Retina (tissue), 1 donor: ENCODE measurements around the gene AKT1S1.

ENCODE experiments used
- DNase-seq: peaks from one replicate; pipeline ENCODE4 v3.0.0-alpha.2; 2016

The AKT1S1 gene

DNA sequence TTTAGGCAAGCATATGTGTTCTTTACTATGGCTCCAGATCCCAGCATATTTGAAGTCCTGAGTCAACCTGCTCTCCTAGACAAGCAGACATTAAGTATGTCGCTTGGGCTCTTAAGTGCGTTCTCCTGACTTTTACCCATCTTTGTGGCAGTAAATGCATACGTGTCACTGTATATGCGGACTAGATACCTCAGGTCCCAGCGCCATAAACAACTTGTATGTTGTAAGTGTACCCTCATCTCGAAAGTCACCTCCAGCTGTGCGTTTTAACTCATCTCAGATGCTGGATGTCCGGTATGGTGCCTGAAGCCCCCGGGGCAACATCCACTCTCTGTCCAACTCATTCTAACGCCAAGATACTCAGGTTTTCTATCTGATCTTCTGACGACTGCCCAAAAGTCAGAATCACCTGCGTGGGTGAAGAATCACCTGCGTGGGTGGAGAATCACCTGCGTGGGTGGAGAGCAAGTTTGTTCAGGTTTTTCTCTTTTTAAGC, 24.5 kb downstream of the AKT1S1 start:
- DNase-seq: no peak

DNA sequence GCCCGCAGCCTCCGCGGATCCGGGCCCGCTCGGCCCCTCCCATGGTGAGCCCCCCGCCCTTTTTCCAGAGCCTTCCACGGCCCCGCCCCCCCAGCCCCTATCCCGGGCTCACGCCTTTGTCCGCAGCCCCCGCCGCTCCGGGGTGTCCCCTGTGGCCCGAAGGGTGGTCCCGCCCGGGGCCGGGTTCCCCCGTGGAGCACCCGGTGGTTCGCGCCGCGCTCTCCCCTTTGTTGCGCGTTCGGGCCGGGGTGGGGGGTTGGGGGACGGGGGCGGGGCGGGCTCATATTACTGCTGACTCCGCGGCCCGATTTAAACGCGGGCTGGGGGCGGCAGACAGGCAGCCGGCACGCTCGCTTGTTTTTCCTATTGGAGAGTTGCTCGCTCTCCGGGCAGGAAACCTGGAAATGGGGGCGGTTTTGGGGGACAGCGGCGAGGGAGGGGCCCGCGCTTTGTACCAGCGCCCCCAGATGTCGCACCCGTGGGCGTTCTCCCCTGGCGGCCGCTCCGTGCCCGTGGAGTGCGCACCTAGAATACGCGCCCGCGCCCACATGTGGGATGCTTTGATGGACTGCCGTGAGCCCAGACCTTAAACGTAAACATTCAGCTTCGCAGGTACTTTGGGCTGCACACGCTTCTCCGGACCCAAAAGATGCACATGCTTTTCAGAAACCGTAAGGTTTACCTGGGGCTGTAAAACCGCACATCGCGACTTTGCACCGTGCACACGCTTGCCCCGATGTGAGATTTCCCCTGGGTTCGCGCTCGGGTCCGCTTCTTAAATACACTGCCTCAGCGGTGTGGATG, 25.5 kb downstream of the AKT1S1 start:
- no peak for DNase-seq

DNA sequence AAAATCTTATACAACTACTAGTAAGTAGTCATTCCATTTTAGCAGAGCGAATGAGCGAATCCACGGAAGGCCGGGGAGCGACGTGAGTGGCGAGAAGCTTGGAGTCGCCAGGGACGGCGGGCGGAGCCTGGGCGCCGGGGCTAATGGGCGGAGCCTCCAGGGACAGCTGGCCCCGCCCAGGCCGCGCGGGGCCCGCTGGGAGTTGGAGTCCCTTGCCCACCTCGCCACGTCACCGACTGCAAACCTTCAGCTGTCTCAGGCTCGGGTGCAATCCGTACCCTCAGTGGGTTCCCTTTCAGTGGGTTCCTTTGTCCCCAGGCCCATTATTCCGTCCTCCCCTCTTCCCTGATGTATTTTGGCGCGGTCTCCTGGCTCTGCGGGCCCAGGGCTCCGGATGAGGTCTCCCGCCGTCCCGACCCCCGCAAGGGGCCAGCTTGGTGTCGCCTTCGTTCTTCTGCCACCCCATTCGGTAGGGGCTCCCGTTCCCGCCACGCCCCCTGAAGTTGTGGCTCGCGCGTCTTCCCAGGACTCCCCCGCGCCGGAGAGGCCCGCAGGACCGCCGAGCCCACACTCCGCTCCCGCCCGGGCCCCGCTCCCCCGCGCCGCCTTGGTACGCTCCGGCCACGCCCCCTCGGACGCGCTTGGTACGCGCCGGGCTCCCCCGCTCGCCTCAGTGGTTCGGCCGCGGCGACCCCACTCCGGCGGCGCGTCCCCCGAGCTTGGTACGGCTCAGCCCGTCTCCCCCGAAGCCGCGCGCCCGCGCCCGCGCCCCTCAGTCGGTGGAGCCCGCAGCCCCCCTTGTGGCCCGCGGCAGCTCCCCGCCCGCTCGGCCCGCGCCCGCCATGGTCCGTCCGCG, 26.4 kb downstream of the AKT1S1 start, which contains the start of gene PTOV1:
PTOV1 (plus strand) TSS at position 673 of the 856 bp plus-strand sequence.
- peak; percentile 98 for DNase-seq

DNA sequence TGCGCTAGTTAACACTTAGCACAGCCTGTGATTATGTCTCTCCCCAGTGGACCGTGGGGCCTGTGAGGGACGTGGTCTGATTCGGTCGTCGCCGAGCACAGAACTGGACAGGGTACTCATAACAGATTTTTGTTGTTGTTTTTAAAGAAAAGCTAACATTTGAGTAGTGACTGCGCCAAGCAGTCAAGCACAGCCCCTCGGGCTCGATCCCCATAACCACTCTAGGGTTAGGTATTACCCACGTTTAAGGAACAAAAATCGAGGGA, 27.0 kb downstream of the AKT1S1 start:
- no peak for DNase-seq

DNA sequence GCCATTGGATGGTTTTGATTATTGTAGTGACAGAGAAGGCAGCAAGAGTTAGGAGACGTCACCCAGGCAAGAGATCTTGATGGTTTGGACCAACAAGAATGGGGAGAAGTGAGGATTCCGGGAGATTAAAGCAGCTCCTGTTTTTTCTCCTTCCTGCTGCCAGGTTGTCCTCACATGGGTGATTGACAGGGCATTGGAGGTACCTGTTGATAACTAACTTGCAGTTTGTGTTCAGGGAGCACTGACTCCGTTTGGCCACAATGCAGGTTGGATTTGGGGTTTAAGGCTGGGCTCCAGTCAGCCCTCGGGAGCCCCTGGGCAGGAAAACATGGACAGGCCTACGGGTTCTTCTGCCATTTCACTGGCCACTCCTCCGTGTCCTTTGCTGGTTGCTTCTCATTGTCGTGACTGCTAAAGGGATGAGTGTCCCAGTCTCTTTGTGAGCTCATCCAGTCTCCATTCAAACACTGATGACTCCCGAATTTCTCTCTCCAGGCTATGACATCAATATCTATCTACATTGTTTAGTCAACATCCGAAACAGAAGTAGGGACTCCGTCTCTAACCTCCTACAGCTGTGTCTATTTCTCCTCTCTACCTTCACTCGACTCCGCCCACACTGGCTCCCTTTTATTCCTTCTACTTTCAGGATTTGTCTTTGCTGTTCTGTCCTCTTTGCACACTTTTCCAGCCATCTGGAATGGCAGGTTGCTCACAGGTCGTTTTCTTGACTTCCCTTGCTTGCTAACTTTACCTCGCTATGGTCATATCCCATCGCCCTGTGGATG, 27.5 kb downstream of the AKT1S1 start:
- DNase-seq: no peak

DNA sequence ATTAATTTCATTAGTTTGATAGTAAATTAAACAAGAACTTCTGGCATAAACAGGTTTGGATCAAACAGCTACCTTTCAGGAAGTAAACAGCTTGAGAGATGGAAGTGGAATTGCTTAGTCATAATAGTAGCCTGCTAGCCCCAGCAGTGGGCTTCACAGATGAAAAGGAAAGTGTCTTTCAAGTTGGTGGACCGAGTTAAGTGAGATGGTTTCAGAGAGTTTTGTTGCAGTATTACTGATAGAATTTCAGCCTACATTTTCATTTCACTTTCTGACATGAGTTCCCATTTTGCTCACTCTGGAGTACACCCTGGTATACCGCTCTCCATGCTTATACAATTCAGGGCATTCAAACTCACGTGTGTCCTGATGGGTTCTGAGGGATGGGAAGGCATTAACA, 28.2 kb downstream of the AKT1S1 start:
- DNase-seq: no peak

DNA sequence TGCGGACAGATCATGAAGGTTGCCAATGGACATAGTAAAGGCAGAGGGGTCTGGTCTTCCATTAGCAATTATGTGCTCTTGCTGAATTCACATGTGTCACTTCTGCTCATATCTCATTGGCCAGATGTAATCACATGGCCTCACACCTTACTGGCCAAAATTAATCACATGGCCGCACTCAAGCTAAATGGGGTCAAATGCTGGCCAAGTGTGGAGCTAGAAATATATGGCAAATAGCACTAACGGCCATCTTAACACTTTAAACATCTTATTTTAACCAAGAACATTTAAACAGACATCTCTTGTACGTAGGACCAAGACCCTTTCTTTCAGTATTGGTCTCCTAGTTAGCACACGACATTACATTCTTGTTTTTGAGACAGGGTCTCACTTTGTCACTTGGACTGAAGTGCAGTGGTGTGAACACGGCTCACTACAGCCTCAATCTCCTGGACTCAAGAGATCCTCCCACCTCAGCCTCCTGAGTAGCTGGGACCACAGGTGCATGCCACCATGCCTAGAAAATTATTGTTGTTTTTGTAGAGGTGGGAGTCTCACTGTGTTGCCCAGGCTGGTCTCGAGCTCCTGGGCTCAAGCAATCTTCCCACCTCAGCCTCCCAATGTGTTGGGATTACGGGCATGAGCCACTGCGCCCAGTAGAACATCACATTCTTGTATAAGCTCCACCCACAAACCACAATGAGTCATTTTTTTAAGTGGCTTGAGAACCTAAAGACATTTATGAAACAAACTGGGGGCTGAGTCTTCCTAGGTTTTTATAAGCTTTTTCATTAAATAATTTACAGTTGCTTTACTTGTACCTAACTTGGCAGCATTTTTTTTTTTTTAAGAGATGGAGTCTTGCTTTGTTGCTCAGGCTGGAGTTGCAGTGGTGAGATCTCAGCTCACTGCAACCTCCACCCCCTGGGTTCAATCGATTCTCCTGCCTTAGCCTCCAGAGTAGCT, 29.1 kb downstream of the AKT1S1 start:
- no peak for DNase-seq

DNA sequence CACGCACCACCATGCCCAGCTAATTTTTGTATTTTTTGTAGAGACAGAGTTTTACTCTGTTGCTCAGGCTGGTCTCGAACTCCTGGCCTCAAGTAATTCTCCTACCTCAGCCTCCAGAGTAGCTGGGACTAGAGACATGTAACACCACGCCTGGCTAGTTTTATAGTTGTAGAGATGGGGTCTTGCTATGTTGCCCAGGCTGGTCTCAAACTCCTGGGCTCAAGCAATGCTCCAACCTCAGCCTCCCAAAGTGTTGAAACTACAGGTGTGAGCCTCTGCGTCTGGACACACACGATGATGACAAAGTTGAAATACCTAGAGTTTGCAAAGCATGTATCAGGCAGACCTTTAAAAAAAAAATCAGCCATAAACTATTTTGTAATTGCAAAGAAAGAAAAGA, 30.7 kb downstream of the AKT1S1 start:
- no peak for DNase-seq

DNA sequence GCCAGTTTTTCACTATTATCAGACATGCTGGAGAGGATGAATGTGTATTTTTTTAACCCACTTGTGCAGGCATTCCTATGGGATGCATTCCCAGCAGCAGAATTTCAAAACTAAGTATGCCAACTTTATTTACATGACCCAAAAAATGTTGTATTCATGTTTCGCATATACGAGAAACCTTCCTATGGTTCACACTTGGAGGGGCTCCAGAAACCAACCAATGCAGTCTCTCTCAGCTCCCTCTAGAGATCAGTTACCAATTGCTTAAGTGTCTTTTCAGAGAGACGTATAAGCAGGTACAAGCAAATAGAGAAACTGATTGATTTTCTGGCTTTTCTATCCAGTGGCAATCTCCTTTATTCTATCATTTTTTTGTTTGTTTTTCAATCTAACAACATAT, 31.7 kb downstream of the AKT1S1 start:
- no peak for DNase-seq

DNA sequence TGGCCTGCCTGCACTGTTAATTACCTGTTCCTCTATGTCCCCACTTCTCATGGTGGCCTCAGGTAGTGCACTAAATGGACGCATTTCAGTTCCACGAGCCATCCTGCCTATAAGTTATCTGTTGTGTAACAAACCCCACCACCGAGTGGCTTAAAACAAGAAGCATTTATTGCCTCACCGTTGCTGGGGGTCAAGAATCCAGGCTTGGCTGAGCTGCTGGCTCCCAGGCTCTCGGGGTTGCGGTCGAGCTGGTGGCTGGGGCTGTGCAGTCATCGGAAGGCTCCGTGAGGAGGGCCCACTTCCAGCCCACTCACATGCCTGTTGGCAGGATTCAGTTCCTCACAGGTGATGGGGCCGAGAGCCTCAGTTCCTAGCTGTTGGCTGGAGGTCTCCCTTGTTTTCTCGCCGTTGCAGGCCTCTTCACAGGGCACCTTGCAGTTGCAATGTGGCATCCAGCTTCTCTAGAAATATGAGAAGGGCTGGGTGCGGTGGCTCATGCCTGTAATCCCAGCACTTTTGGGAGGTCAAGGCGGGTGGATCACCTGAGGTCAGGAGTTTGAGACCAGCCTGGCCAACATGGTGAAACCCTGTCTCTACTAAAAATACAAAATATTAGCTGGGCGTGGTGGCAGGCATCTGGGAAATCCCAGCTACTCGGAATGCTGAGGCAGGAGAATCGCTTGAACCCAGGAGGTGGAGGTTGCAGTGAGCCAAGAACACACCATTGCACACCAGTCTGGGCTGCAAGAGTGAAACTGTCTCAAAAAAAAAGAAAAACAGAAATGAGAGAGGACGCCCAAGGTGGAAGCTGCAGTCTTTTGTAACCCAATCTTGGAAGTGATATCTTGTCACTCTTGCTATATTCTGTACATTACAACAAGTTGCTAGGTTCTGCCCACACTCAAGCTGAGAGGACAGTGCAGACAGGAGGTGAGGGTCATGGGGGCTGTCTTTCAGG, 32.7 kb downstream of the AKT1S1 start:
- no peak for DNase-seq

DNA sequence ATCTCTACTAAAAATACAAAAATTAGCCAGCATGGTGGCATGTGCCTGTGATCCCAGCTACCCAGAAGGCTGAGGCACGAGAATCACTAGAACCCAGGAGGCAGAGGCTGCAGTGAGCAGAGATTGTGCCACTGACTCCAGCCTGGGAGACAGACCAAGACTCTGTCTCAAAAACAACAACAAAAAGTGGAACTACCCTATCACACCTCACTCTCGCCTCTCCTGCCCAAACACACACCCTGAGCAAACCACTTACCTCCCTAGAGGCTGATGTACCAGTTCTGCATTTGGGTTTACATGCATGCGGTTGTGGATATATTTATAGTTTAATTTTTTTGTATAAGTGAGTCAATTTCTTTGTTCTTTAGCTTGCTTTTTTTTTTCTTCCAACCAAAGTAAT, 33.9 kb downstream of the AKT1S1 start:
- DNase-seq: no peak

DNA sequence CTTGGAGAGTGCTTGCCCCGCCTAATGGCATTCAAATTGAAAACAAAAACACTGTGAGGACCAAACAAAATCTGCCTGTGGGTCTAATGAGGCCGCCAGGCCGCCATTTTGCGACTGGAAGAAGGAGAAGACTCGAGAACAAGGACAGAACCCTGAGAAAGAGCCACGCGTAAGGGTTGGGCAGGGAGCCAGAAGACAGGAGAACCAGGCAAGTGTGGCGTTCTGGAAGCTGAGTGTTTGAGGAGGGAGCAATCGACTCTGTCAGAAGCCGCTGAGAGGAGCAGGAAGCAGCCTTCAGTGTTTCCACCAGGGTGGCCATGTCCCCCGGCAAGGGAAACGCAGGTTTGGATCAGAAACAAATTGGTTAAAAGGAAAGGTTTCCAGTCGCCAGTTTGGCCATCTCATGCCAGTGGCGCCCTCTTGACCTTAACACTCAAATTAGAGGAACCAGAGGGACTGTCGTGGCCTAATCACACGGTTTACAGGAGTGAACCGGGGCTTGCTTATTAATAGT, 36.4 kb downstream of the AKT1S1 start:
- DNase-seq: no peak

DNA sequence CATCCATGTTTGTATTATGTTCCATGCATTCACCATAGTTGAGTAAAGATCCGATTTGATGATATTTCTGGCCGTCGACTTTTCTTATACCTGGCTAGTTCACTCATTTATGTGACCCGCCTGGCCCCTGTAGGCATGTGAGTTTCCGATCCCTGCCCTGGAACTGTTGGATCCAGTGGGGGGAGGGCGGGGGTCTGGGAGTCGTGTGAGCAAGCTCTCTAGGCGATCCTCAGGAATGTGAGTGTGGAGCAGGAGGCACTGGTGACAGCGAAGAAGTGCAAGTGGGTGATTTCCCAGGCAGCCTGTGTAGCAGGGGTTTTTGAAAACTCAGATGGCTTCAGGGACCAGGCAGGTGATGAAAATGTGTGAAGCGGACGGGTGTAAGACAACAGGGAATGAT, 36.8 kb downstream of the AKT1S1 start:
- DNase-seq: no peak

DNA sequence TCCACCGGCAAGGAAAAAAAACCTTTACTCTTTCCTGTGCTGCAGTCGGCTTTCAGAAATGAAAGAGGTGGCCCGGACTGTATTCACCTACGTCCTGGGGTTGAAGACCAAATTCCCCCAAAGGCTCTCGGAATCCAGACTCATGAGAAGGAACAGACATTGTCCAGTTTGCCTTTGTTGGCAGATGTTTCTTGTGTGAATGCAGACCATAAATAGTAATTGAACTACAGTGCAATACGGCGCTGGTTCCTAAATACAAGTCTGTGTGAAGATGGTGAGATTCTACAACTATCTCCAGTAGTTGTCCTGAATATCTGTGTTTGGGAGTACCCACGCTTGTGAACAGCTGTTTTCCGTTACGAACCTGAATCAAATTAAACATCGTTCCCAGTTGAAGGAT, 37.4 kb downstream of the AKT1S1 start:
- no peak for DNase-seq

DNA sequence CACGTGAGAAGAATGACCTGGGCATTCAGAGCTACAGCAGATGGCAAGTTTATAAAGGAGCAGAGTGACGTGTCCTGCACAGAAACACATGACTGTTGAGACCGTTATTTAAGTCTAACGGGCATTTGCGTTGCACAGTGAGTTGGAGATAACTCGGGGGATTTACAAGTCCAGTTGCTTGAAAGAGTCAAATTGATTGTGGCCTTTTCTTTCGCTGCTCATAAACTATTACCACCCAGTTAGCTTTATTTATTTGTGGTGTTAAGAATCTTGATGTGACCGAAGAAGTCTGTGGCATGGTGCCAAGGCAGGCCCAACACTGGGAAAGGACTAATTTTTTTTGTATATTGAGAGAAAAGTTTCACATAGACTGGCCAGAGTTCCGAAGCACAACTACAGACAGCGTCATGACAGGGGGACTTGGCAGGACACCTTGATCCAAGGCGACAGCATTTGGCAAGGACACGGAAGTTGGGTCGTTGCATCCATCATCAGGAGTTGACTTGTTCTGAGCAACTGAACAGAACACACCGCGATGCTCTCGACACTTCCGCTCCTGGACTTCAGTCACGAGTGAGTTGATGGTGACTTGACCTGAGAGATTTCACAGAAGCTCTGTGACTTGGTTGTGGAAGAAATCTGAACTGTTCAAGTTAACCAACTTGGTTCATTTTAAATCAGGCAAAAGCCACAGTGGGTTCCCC, 38.1 kb downstream of the AKT1S1 start:
- no peak for DNase-seq

DNA sequence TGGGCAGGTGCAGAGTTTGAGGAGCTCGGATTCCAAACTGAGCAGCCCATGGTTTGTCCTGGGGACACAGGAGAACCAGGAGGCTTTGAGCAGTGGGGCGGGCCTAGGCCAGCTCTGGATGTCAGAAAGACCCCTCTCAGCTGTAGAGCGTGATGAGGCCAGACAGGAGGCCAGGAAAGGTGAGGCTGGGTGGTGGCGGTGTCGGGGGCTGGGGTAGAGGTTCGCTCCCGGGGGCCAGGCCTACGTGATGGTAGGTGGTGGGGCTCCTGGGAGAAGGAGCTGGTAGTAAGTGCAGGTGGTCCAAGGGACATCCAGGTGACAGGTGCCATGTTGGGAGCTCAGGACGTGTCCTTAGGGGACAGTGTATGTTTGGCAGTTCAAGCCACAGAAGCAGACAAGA, 39.7 kb downstream of the AKT1S1 start:
- no peak for DNase-seq

DNA sequence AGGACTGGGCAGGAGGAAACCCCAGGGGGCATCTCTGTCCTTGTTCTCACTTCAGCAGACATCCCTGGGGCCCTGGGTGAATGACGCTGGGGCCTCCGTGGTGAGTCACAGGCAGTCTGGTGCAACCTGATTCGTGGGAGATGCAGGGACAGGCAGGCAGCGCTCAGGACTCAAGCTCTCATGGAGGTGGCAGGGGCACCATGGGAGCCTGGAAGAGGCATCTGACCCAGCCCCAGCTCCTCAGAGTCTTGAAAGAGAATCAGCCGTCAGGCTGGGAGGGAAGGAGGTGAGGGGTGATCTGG, 40.2 kb downstream of the AKT1S1 start:
- no peak for DNase-seq

DNA sequence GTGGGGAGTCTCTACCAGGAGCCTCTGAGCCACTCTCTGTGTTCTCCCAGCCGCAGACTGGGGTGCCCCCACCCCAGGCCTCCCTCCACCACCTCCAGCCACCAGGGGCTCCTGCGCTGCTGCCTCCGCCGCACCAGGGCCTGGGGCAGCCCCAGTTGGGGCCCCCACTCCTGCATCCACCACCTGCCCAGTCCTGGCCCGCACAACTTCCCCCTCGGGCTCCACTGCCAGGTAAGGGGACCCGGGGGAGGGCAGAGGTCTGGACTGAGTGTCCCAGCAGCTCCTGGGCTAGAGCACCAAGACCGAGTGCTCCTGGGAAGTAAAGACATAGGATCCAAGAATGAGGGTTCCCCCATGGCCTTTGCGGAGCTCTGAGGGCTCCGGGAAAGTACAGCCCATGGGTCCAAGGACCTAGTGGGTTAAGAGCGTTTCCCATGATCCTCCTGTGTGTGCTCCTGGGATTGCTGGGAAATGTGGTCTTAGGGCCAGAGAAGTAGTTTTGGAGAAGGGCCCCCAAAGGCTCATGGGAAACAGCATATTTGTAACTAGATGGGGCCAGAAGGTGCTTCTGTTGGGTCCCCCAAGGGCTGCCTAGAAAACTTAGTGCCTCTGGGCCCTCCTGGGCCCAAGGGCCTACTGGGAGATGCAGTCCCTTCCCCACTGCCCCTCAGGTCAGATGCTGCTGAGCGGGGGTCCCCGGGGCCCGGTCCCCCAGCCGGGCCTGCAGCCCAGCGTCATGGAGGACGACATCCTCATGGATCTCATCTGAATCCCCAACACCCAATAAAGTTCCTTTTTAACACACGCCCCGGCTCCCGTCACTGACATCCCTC, 40.8 kb downstream of the AKT1S1 start:
- no peak for DNase-seq

DNA sequence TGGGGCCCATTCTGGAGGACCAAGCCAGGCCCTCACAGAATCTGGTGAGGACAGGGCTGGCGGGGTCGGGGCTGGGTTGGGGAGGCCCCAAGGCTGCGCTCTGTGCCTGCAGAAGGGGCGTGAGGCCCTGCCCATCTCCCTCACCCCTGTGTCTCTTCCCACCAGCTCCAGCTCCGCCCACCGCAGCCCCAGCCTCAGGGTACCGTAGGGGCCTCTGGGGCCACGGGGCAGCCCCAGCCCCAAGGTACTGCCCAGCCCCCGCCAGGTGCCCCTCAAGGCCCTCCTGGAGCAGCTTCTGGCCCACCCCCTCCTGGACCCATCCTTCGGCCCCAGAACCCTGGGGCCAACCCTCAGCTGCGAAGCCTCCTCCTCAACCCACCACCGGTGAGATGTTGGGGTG, 41.6 kb downstream of the AKT1S1 start:
- no peak for DNase-seq
